Measurements from ENCODE around the gene BMI1. TPM values are rescaled to one million over a fixed set of nuclear protein-coding genes. Genes with fewer than 3 reads are reported as not detected.
A peak's percentile ranks its signal among the peaks of the same experiment; 100 is the strongest.

The BMI1 gene
- total and polyA plus RNA-seq, 2 donors (not counting 1 experiment from before 2014, with no cell fraction given): 30.6 to 41.6 TPM

DNA sequence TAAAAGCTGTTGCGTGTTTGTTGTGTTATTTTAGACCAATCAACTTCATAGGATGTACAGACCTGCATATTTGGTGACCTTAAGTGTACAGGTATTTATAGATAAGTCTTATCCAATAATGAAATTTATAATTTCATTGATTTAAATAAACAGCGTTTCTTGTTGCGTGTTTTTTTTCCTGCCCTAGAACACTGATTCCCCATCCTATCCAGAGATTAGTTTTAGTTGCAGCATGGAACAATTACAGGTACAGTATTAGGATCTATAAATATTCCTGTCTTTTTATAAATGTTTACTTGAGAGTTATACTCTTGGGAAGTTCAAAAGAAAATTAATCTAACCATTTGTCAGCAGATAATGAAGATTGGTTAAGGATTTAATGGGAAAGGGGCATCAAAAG, 2.1 kb upstream of the BMI1 start:
- TF ChIP-seq, protein P1, sequence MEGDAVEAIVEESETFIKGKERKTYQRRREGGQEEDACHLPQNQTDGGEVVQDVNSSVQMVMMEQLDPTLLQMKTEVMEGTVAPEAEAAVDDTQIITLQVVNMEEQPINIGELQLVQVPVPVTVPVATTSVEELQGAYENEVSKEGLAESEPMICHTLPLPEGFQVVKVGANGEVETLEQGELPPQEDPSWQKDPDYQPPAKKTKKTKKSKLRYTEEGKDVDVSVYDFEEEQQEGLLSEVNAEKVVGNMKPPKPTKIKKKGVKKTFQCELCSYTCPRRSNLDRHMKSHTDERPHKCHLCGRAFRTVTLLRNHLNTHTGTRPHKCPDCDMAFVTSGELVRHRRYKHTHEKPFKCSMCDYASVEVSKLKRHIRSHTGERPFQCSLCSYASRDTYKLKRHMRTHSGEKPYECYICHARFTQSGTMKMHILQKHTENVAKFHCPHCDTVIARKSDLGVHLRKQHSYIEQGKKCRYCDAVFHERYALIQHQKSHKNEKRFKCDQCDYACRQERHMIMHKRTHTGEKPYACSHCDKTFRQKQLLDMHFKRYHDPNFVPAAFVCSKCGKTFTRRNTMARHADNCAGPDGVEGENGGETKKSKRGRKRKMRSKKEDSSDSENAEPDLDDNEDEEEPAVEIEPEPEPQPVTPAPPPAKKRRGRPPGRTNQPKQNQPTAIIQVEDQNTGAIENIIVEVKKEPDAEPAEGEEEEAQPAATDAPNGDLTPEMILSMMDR (conservative IDR thresholded peaks at IDR 0.05 in 1 of 2, IDR thresholded peaks at IDR 0.05 in 1 of 2; ENCODE audit: low read depth in 1 of 2, low read length in 2 of 2): no peak
- TF ChIP-seq EZH2 (IDR thresholded peaks at IDR 0.05; ENCODE audit: low read length, missing control alignments): no peak
- Histone ChIP-seq H3K36me3 (ENCODE audit: control insufficient read depth, insufficient read depth, low read length) (no peaks in the 10 kb centered on the region), H3K4me1 (ENCODE audit: control insufficient read depth, extremely low read depth, insufficient read depth, low read length) (no peaks in the 10 kb centered on the region), H2AFZ (ENCODE audit: low read length) (no peak overlapping the region), H3K4me3 (replicated peaks in 1 of 4; ENCODE audit: control extremely low read depth in 1 of 4, insufficient read depth in 1 of 4, low read depth in 3 of 4, low read length in 4 of 4) (no peak overlapping the region), H3K27me3 (ENCODE audit: control insufficient read depth, insufficient read depth, low read length) (peaks cover 16% of the 10 kb centered on the region), H4K20me1 (ENCODE audit: control insufficient read depth, extremely low read depth, insufficient read depth, low read length) (peaks cover 3% of the 10 kb centered on the region), H3K9me3 (ENCODE audit: control insufficient read depth, insufficient read depth, low read depth, low read length) (no peaks in the 10 kb centered on the region), H3K79me2 (ENCODE audit: control insufficient read depth, insufficient read depth, low read length) (peaks cover 5% of the 10 kb centered on the region), H3K9ac (ENCODE audit: insufficient read depth, low read length) (no peak overlapping the region), H3K4me2 (ENCODE audit: extremely low read depth, insufficient read depth, low read length) (no peak overlapping the region), H3K27ac (ENCODE audit: insufficient read depth, low read length) (no peak overlapping the region)
- DNase-seq (ENCODE audit: low read depth in 2 of 2): no peak

DNA sequence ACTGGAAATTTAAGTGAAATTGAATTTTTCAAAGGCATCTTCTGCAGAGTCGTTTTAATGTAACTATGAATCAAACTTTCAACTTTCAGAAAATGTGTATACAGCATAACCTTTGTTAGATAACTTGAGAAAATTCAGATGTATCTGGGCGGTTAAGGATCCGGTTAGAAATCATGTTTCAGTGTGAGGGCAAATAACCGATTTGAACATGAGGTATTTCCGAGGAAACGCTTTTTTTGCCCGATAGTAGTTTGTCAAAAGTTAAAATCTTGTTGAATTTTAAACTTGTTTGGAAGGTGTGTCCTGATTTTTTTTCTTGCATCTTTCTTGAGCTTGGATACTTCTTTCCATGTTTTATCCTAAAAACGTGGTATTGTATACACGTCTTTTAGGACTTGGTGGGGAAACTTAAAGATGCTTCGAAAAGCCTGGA, 1.3 kb upstream of the BMI1 start:
- Histone ChIP-seq H3K27me3 (ENCODE audit: control insufficient read depth, insufficient read depth, low read length) (peaks cover 20% of the 10 kb centered on the region), H2AFZ (ENCODE audit: low read length) (no peak overlapping the region), H3K4me1 (ENCODE audit: control insufficient read depth, extremely low read depth, insufficient read depth, low read length) (no peaks in the 10 kb centered on the region), H3K79me2 (ENCODE audit: control insufficient read depth, insufficient read depth, low read length) (peaks cover 5% of the 10 kb centered on the region), H4K20me1 (ENCODE audit: control insufficient read depth, extremely low read depth, insufficient read depth, low read length) (peaks cover 3% of the 10 kb centered on the region), H3K9ac (ENCODE audit: insufficient read depth, low read length) (no peak overlapping the region), H3K27ac (ENCODE audit: insufficient read depth, low read length) (no peak overlapping the region), H3K9me3 (ENCODE audit: control insufficient read depth, insufficient read depth, low read depth, low read length) (no peaks in the 10 kb centered on the region), H3K4me3 (replicated peaks in 1 of 4; ENCODE audit: control extremely low read depth in 1 of 4, insufficient read depth in 1 of 4, low read depth in 3 of 4, low read length in 4 of 4) (peak overlapping the region in 2 of 4 experiments; percentile 49 to 62), H3K4me2 (ENCODE audit: extremely low read depth, insufficient read depth, low read length) (no peak overlapping the region), H3K36me3 (ENCODE audit: control insufficient read depth, insufficient read depth, low read length) (no peaks in the 10 kb centered on the region)
- TF ChIP-seq, protein P1 (conservative IDR thresholded peaks at IDR 0.05 in 1 of 2, IDR thresholded peaks at IDR 0.05 in 1 of 2; ENCODE audit: low read depth in 1 of 2, low read length in 2 of 2): no peak
- TF ChIP-seq EZH2 (IDR thresholded peaks at IDR 0.05; ENCODE audit: low read length, missing control alignments): no peak
- DNase-seq (ENCODE audit: low read depth in 2 of 2): no peak

DNA sequence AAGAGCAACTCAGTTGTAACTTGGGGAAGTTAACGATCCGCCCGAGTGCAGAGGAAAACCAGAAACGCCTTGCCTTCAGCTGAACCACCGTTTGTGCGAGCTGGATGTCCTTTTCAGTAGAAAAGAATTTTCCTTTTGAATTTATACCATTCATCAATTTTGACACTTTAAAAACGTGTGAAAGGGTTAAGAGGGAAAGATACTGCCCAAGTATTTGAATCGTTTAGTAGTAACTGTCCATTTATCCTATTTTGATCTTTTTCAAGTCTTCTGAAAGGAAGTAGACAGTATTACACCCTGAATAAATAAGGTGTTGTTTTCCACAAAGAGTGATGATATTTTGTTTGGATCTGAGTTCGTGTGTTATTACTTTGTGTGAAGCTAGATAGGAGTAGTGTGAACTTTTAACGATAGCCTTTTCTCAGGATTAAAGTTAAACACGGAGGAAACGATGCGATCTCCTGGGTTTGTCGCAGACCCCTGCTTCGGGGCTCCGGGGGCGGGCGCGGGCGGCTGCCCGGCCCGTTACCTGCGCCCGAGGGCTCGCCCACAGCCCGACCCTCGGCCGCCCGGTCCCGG, 830 bp upstream of the BMI1 start:
- Histone ChIP-seq H4K20me1 (ENCODE audit: control insufficient read depth, extremely low read depth, insufficient read depth, low read length) (peaks cover 3% of the 10 kb centered on the region), H3K4me2 (ENCODE audit: extremely low read depth, insufficient read depth, low read length) (peak overlapping the region; percentile 64), H3K4me3 (replicated peaks in 1 of 4; ENCODE audit: control extremely low read depth in 1 of 4, insufficient read depth in 1 of 4, low read depth in 3 of 4, low read length in 4 of 4) (peak overlapping the region; percentile 27 to 62 (median 40)), H3K27ac (ENCODE audit: insufficient read depth, low read length) (no peak overlapping the region), H3K4me1 (ENCODE audit: control insufficient read depth, extremely low read depth, insufficient read depth, low read length) (no peaks in the 10 kb centered on the region), H3K9me3 (ENCODE audit: control insufficient read depth, insufficient read depth, low read depth, low read length) (no peaks in the 10 kb centered on the region), H3K36me3 (ENCODE audit: control insufficient read depth, insufficient read depth, low read length) (no peaks in the 10 kb centered on the region), H3K27me3 (ENCODE audit: control insufficient read depth, insufficient read depth, low read length) (peaks cover 20% of the 10 kb centered on the region), H3K79me2 (ENCODE audit: control insufficient read depth, insufficient read depth, low read length) (peaks cover 5% of the 10 kb centered on the region), H3K9ac (ENCODE audit: insufficient read depth, low read length) (no peak overlapping the region), H2AFZ (ENCODE audit: low read length) (no peak overlapping the region)
- DNase-seq (ENCODE audit: low read depth in 2 of 2): no peak
- TF ChIP-seq EZH2 (IDR thresholded peaks at IDR 0.05; ENCODE audit: low read length, missing control alignments): no peak
- TF ChIP-seq, protein P1 (conservative IDR thresholded peaks at IDR 0.05 in 1 of 2, IDR thresholded peaks at IDR 0.05 in 1 of 2; ENCODE audit: low read depth in 1 of 2, low read length in 2 of 2): no peak
